B cell (primary cell): Measurements from ENCODE around the gene CRTC2. TPM values are rescaled to one million over a fixed set of nuclear protein-coding genes. Genes with fewer than 3 reads are reported as not detected.

Experiments used
- ATAC-seq: fragments of 200-7000 bp; cut with Tn5 transposase; one replicate; pipeline ENCODE4 v1.10.0; 2021; ENCODE audit warnings: low read depth, mild to moderate bottlenecking, moderate number of reproducible peaks, moderate library complexity
- CTCF ChIA-PET: fragments of 350-600 bp; sonication (Branson Sonifier 250); formaldehyde crosslinking; loops from one replicate; lab custom pipeline; 2021; ENCODE audit warnings: antibody characterized with exemption, inconsistent platforms; lab: Charles Lee
- POLR2A ChIA-PET: fragments of 350-600 bp; sonication (Branson Sonifier 250); formaldehyde crosslinking; loops from one replicate; lab custom pipeline; 2021; ENCODE audit warnings: antibody characterized with exemption; lab: Charles Lee
- DNase-seq: peaks from one replicate; pipeline ENCODE4 v3.0.0; 2013
- H2AFZ ChIP-seq: 2 replicates; pipeline ENCODE4 v1.6.1; 2012; ENCODE audit warnings: mild to moderate bottlenecking, low read depth, low read length; ENCODE audit not compliant: insufficient read depth, poor library complexity, severe bottlenecking
- H3K27ac ChIP-seq, 2 donors: 1 replicate in 1 of 2; 2 replicates in 1 of 2; pipeline ENCODE4 v1.5.1; 2012 to 2013; ENCODE audit warnings: low read length in 2 of 2, mild to moderate bottlenecking in 2 of 2, moderate library complexity in 1 of 2
- H3K27me3 ChIP-seq, 4 experiments: fragments of 200-600 bp in 1 of 4; sonication (generic) in 1 of 4; replicated peaks in 1 of 4; 1 replicate in 2 of 4; 2 replicates in 2 of 4; pipeline versions ENCODE4 v1.6.1 to v1.7.0; 2013 to 2016; ENCODE audit warnings: low read length in 3 of 4, mild to moderate bottlenecking in 2 of 4, mixed read lengths in 1 of 4, moderate library complexity in 1 of 4; ENCODE audit not compliant: insufficient read depth in 4 of 4, control insufficient read depth in 3 of 4; ENCODE audit errors: control extremely low read depth in 1 of 4
- H3K36me3 ChIP-seq, 2 experiments: replicated peaks in 1 of 2; 1 replicate in 1 of 2; 2 replicates in 1 of 2; pipeline versions ENCODE4 v1.6.1 to v1.7.1; 2013; ENCODE audit warnings: low read length in 1 of 2; ENCODE audit not compliant: insufficient read depth in 2 of 2, control insufficient read depth in 1 of 2; ENCODE audit errors: control extremely low read depth in 1 of 2, extremely low read depth in 1 of 2
- H3K4me1 ChIP-seq, 2 donors: fragments of 200-600 bp in 1 of 2; sonication (generic) in 1 of 2; 1 replicate in 1 of 2; 2 replicates in 1 of 2; pipeline versions ENCODE4 v1.5.1 to v1.6.1; 2013 to 2017; ENCODE audit warnings: low read length in 2 of 2; ENCODE audit not compliant: control insufficient read depth in 2 of 2, insufficient read depth in 2 of 2
- H3K4me2 ChIP-seq: replicated peaks from 2 replicates; pipeline ENCODE3; 2012; ENCODE audit warnings: mild to moderate bottlenecking, low read depth, low read length; ENCODE audit not compliant: poor library complexity, severe bottlenecking
- H3K4me3 ChIP-seq, 5 experiments: fragments of 200-600 bp in 1 of 5; sonication (generic) in 1 of 5; 1 replicate in 3 of 5; 2 replicates in 2 of 5; pipeline versions ENCODE4 v1.5.1 to v1.7.0; 2011 to 2016; ENCODE audit warnings: low read length in 4 of 5, mild to moderate bottlenecking in 4 of 5, low read depth in 2 of 5, control low read depth in 1 of 5, moderate library complexity in 1 of 5; ENCODE audit not compliant: insufficient read depth in 1 of 5; ENCODE audit errors: control extremely low read depth in 1 of 5, extremely low read depth in 1 of 5
- H3K79me2 ChIP-seq: fragments of 200-600 bp; sonication (generic); one replicate; pipeline ENCODE4 v1.6.0; 2016; ENCODE audit warnings: low read length; ENCODE audit not compliant: control insufficient read depth, insufficient read depth
- H3K9ac ChIP-seq: fragments of 200-600 bp; sonication (generic); 2 replicates; pipeline ENCODE4 v1.6.1; 2017; ENCODE audit warnings: mild to moderate bottlenecking, low read length, moderate library complexity
- H3K9me3 ChIP-seq, 3 donors: one replicate each; pipeline versions ENCODE4 v1.6.1 to v1.7.1; 2013; ENCODE audit warnings: low read length in 2 of 3; ENCODE audit not compliant: control insufficient read depth in 2 of 3, insufficient read depth in 1 of 3; ENCODE audit errors: control extremely low read depth in 1 of 3
- H4K20me1 ChIP-seq: 2 replicates; pipeline ENCODE4 v1.6.0; 2012; ENCODE audit warnings: mild to moderate bottlenecking, low read length; ENCODE audit not compliant: insufficient read depth, control insufficient read depth, poor library complexity, severe bottlenecking
- H3K27ac Mint-ChIP-seq: one replicate; pipeline ENCODE4 v1.8.0; 2021; ENCODE audit warnings: mixed read lengths
- H3K27me3 Mint-ChIP-seq: one replicate; pipeline ENCODE4 v1.8.0; 2021; ENCODE audit warnings: mixed read lengths
- H3K4me1 Mint-ChIP-seq: one replicate; pipeline ENCODE4 v1.8.0; 2021; ENCODE audit warnings: mixed read lengths
- H3K4me3 Mint-ChIP-seq: one replicate; pipeline ENCODE4 v1.8.0; 2021; ENCODE audit warnings: mixed read lengths
- H3K9me3 Mint-ChIP-seq: one replicate; pipeline ENCODE4 v1.8.0; 2022; ENCODE audit warnings: mixed read lengths; ENCODE audit not compliant: insufficient read depth
- CTCF ChIP-seq: fragments of 200-600 bp; IDR thresholded peaks from one replicate; pipeline ENCODE4 v1.8.0; 2022; ENCODE audit warnings: antibody characterized with exemption, mild to moderate bottlenecking
- EZH2 ChIP-seq: IDR thresholded peaks from 2 replicates; pipeline ENCODE4 v1.6.1; 2012; ENCODE audit warnings: borderline replicate concordance, low read depth, mild to moderate bottlenecking, moderate library complexity, low read length; ENCODE audit not compliant: insufficient read depth, poor library complexity, severe bottlenecking
- WGBS: methylation state at CpG from one replicate; pipeline ENCODE4 v1.1.5; 2013; ENCODE audit warnings: missing lambda C conversion rate; ENCODE audit not compliant: insufficient coverage; 5-methylcytosine and 5-hydroxymethylcytosine counted together
- intact Hi-C: fragments of 100-400 bp; cut with micrococcal nuclease; formaldehyde crosslinking; loops from one replicate; pipeline ENCODE4 v1.10.0; 2022
- polyA plus RNA-seq: library from polyadenylated mRNA; depleted of rRNA; stranded (reverse); fragments of >200 nt; gene quantifications from 2 replicates; pipeline ENCODE4 v1.2.3, GENCODE V29; 2012
- total RNA-seq, 2 donors: library from RNA; stranded (reverse); fragments of 120-200 nt in 1 of 2; gene quantifications; 1 replicate in 1 of 2; 2 replicates in 1 of 2; pipeline versions ENCODE4 v1.2.3 to v1.2.4, GENCODE V29; 2013 to 2022

CRTC2 gene
- total and polyA plus RNA-seq, 2 donors (not counting 1 experiment from before 2014, with no cell fraction given), result 94.6 to 157 TPM

GRCh38 chr1:153976819-153977249 is 18.4 kb upstream of the CRTC2 start:
- intact Hi-C loops, result loop anchor here (1.0 to 5.0 kb wide), 7 partner anchors 9 to 580 kb away; partner anchors contain the start of genes CREB3L4, CRTC2, GATAD2B and RAB13
- Mint-ChIP-seq H3K9me3 (no peaks in the 10 kb centered on the region), H3K4me3 (peak overlapping the region; percentile 98), H3K27me3 (no peaks in the 10 kb centered on the region), H3K4me1 (peaks cover 34% of the 10 kb centered on the region), H3K27ac (peak overlapping the region; percentile 96)
- Histone ChIP-seq H3K9ac (peak overlapping the region; percentile 92), H3K27ac (peak overlapping the region; percentile 55 to 87), H3K9me3 (no peaks in the 10 kb centered on the region), H3K4me2 (peak overlapping the region; percentile 88), H2AFZ (peak overlapping the region; percentile 87), H3K4me1 (peaks cover 16 to 22% of the 10 kb centered on the region in 2 donors), H3K79me2 (peaks cover 29% of the 10 kb centered on the region), H3K36me3 (peaks cover 0 to 28% of the 10 kb centered on the region in 2 experiments), H4K20me1 (peaks cover 7% of the 10 kb centered on the region), H3K27me3 (no peaks in the 10 kb centered on the region), H3K4me3 (peak overlapping the region; percentile 59 to 96 (median 90))
- ChIA-PET CTCF (interaction anchor here (0.9 to 5.2 kb wide), 6 partner anchors 10 to 185 kb away, joined by 3 to 46 read pairs (median 18); partner anchors contain the start of genes CREB3L4, CRTC2, DENND4B and RAB13), POLR2A (interaction anchor here (0.7 to 4.7 kb wide), 12 partner anchors 9 to 305 kb away, joined by 3 to 40 read pairs (median 6); partner anchors contain the start of genes CREB3L4, DENND4B, GATAD2B and RAB13)
- no peak for DNase-seq
- TF ChIP-seq EZH2 (no peak), CTCF (no peak)
- ATAC-seq, result no peak
- 0% methylated on average over 9 of the region's 16 CpGs for WGBS

- Mint-ChIP-seq H3K27me3 (no peaks in the 10 kb centered on the region), H3K4me1 (peaks cover 39% of the 10 kb centered on the region), H3K27ac (no peak overlapping the region), H3K9me3 (no peaks in the 10 kb centered on the region), H3K4me3 (no peak overlapping the region)
- no peak overlapping the region for H2AFZ ChIP-seq
- WGBS, result 90% methylated on average over 7 of the region's 7 CpGs
- CTCF ChIA-PET, result interaction anchor here (1.0 kb wide), 1 partner anchor 17 kb away, joined by 3 read pairs; no protein-coding TSS in a partner anchor
- no peak overlapping the region for H3K4me2 ChIP-seq
- peaks cover 7% of the 10 kb centered on the region for H4K20me1 ChIP-seq
- no peak for ATAC-seq
- intact Hi-C loops, result no loop called here
- POLR2A ChIA-PET, result no interaction called here
- H3K36me3 ChIP-seq, result peaks cover 0 to 28% of the 10 kb centered on the region in 2 experiments
- H3K27me3 ChIP-seq, result no peaks in the 10 kb centered on the region
- H3K27ac ChIP-seq, result no peak overlapping the region
- H3K9me3 ChIP-seq, result no peaks in the 10 kb centered on the region
- no peak overlapping the region for H3K9ac ChIP-seq
- DNase-seq, result no peak
- TF ChIP-seq CTCF (no peak), EZH2 (no peak)
- peaks cover 26% of the 10 kb centered on the region for H3K79me2 ChIP-seq
- peaks cover 25 to 31% of the 10 kb centered on the region in 2 donors for H3K4me1 ChIP-seq
- H3K4me3 ChIP-seq, result no peak overlapping the region
Observed at GRCh38 chr1:153973525-153973924, 15.1 kb upstream of the CRTC2 start.
